ENCODE results near the gene PDE4D. TPM values are rescaled to one million over a fixed set of nuclear protein-coding genes. Genes with fewer than 3 reads are reported as not detected.

PDE4D gene
- total RNA-seq, 4 donors from 2014 or later = 14.7 to 36.3 (median 24.7) TPM

DNA sequence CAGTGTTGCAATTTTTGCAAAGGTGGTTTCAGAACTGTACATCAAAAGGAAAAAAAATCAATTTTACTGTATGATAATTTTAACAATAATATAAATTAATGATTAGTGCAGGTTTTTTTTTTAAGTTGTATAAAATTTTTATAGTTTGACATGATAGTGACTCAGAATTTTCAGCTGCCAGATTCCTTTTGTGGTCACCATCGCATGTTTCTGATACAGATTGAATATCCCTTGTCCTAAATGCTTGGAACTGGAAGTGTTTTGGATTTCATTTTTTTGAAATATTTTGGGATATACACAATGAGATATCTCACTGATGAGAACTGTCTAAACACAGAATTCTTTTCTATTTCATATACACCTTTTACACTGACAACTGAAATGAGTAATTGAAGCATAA, 949.3 kb downstream of the PDE4D start:
- Histone ChIP-seq H3K4me3 (replicated peaks in 1 of 3) (no peak overlapping the region), H3K27ac (no peak overlapping the region), H3K4me1 (no peaks in the 10 kb centered on the region), H3K9me3 (no peaks in the 10 kb centered on the region), H3K36me3 (no peaks in the 10 kb centered on the region), H3K27me3 (no peaks in the 10 kb centered on the region)
- TF ChIP-seq, protein P1, sequence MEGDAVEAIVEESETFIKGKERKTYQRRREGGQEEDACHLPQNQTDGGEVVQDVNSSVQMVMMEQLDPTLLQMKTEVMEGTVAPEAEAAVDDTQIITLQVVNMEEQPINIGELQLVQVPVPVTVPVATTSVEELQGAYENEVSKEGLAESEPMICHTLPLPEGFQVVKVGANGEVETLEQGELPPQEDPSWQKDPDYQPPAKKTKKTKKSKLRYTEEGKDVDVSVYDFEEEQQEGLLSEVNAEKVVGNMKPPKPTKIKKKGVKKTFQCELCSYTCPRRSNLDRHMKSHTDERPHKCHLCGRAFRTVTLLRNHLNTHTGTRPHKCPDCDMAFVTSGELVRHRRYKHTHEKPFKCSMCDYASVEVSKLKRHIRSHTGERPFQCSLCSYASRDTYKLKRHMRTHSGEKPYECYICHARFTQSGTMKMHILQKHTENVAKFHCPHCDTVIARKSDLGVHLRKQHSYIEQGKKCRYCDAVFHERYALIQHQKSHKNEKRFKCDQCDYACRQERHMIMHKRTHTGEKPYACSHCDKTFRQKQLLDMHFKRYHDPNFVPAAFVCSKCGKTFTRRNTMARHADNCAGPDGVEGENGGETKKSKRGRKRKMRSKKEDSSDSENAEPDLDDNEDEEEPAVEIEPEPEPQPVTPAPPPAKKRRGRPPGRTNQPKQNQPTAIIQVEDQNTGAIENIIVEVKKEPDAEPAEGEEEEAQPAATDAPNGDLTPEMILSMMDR (IDR thresholded peaks at IDR 0.05) = no peak
- no peak for TF ChIP-seq POLR2A (IDR thresholded peaks at IDR 0.05)
- no peak for DNase-seq
- 82 to 96% methylated on average over 1 of the region's 1 CpG for WGBS, 2 donors
- intact Hi-C loops (cut with DNase I) = no loop called here

DNA sequence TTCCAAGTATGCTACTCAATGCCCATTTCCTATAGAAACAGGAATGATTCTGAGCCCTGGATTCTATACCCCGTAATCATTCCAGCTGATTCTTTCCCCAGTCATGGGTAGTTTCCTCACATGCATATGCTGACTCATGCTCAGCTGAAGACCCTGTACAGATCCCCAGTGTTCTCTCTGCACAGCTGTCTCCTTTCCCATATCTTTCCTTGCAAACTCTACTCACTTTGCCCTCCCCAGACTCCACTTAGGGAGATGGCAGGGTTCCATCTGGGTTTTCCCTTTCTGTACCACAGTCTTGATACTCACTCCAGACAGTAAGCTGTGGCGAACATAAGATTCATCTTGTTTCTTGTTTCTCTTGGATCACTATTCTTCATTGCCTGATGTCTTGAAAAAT, 953.1 kb downstream of the PDE4D start:
- Histone ChIP-seq H3K4me1 (no peaks in the 10 kb centered on the region), H3K27me3 (no peaks in the 10 kb centered on the region), H3K36me3 (no peaks in the 10 kb centered on the region), H3K4me3 (replicated peaks in 1 of 3) (no peak overlapping the region), H3K9me3 (no peaks in the 10 kb centered on the region), H3K27ac (no peak overlapping the region)
- intact Hi-C loops (cut with DNase I) = no loop called here
- 68 to 83% methylated on average over 2 of the region's 2 CpGs for WGBS, 2 donors
- no peak for DNase-seq
- TF ChIP-seq POLR2A (IDR thresholded peaks at IDR 0.05) = no peak
- TF ChIP-seq, protein P1 (IDR thresholded peaks at IDR 0.05) = no peak

DNA sequence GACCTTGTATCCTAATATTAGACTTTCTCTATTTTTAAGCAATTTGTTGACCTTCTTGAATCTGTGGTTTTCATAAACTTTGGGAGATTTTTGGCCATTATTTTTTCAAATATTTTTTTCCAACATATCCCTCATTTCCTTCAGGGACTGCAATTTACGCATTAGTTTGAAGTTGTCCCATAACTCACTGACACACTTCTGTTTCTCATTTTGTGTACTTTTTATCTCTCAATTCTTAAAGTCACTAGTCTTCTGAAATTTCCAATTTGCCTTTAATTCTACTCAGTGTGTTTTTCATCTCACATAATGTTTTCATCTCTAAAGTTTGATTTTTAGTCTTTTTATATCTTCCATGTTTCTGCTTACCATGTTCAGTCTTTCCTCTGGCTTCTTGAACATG, 953.9 kb downstream of the PDE4D start:
- no peaks in the 10 kb centered on the region for H3K36me3 ChIP-seq

DNA sequence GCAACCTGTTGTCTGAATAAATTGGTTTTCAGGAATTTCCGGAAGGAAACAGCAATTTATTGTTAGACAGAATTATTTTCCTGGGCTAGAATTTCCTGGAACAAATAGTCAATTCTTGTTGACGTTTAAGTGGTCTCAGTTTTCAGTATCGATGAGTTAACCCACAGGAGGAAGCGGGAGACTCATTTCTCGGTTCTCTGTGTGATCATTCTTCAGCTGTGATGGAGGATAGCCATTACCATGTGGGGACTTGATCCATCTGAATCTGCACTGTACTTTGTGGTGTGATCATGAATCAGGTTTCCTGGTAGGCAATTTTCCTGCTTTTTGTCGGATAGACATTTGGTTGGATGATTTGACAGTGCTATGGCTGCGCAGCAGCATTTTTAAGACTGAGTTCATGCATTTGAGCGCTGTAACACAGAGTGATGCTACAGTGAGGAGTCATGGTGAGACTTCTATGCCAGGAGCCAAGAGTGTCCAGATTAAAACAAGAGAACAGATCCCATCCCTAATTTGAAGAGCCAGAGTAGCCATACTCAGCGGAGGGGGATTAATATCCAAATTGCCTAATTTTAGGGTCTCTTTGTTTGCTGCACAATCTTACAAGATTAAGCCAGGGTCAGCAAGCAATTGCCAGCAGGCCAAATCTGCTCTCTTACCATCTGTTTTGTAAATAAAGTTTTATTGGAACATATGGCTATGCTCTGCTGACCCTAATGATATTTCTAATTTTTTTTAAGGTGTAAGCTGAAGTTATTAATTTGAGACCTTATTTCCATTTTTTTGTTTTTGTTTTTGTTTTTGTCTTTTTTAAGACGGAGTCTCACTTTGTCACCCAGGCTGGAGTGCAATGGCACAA, 954.7 kb downstream of the PDE4D start:
- H3K4me1 ChIP-seq = no peaks in the 10 kb centered on the region
- 93 to 94% methylated on average over 10 of the region's 10 CpGs for WGBS, 2 donors
- H3K27me3 ChIP-seq = no peaks in the 10 kb centered on the region
- intact Hi-C loops (cut with DNase I) = no loop called here
- no peak for TF ChIP-seq POLR2A (IDR thresholded peaks at IDR 0.05)
- TF ChIP-seq, protein P1 (IDR thresholded peaks at IDR 0.05) = no peak
- no peaks in the 10 kb centered on the region for H3K9me3 ChIP-seq
- H3K4me3 ChIP-seq (replicated peaks in 1 of 3) = no peak overlapping the region
- no peak for DNase-seq
- H3K27ac ChIP-seq = no peak overlapping the region
- no peaks in the 10 kb centered on the region for H3K36me3 ChIP-seq

More for the DNA sequence above, 953.9 kb downstream of the PDE4D start:
- no peaks in the 10 kb centered on the region for H3K9me3 ChIP-seq
- no peak overlapping the region for H3K4me3 ChIP-seq (replicated peaks in 1 of 3)
- DNase-seq = no peak
- intact Hi-C loops (cut with DNase I) = no loop called here
- 86 to 91% methylated on average over 1 of the region's 1 CpG for WGBS, 2 donors
- no peak overlapping the region for H3K27ac ChIP-seq
- TF ChIP-seq, protein P1 (IDR thresholded peaks at IDR 0.05) = no peak
- TF ChIP-seq POLR2A (IDR thresholded peaks at IDR 0.05) = no peak
- no peaks in the 10 kb centered on the region for H3K4me1 ChIP-seq
- H3K27me3 ChIP-seq = no peaks in the 10 kb centered on the region

DNA sequence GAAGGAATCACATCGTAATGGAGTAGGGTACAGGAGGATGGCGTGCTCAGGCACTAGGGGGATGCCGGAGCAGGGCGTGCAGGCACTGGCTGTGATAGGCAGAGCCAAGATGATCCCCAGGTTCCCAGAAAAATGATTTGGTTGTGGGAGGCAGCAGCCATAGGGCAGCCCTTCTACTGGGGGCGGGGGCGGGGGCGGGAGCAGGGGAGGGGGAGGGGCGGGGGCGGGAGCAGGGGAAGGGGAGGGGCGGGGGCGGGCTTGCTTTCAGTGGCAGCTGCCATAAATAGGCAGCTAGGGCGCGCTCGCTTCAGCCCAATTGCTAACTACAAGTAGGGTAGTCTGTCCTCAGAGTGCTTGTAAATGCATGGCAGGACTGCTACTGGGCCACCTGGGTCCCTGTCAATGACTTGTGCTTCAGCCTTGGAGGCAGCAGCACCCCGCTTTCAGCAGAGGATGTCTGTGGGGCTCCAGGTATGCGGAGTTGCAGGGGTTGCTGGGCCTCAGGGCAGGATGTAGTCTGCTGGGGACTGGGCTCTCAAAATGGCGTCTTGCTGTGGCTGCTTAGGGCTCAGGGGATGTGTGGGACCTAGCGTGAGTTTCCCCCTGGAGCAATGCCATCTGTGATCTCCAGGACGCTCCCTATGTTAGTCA, 956.4 kb downstream of the PDE4D start:
- H3K27ac ChIP-seq = no peak overlapping the region
- DNase-seq = no peak
- H3K36me3 ChIP-seq = no peaks in the 10 kb centered on the region
- TF ChIP-seq POLR2A (IDR thresholded peaks at IDR 0.05) = no peak
- TF ChIP-seq, protein P1 (IDR thresholded peaks at IDR 0.05) = no peak
- no peaks in the 10 kb centered on the region for H3K27me3 ChIP-seq
- H3K4me1 ChIP-seq = no peaks in the 10 kb centered on the region
- no peaks in the 10 kb centered on the region for H3K9me3 ChIP-seq
- 84 to 88% methylated on average over 11 to 12 of the region's 19 CpGs for WGBS, 2 donors
- H3K4me3 ChIP-seq (replicated peaks in 1 of 3) = no peak overlapping the region
- intact Hi-C loops (cut with DNase I) = no loop called here
